GM12878 (cell line): ENCODE measurements around the gene SLC1A2. TPM values are rescaled to one million over a fixed set of nuclear protein-coding genes. Genes with fewer than 3 reads are reported as not detected.

Experiments used
- ATAC-seq: fragments of 200-7000 bp; cut with Tn5 transposase; 3 replicates; pipeline ENCODE4 v1.9.1; 2020; ENCODE audit warnings: mild to moderate bottlenecking, moderate library complexity
- BruUV-seq: library from RNA; stranded (reverse); fragments of 400-500 nt; replicated peaks from 2 replicates; lab custom pipeline; 2021; lab: Mats Ljungman, UMichigan
- CTCF ChIA-PET: fragments of 300-600 bp; sonication (Branson Sonifier 250); formaldehyde crosslinking; extraction: SDS; loops from one replicate; lab custom pipeline; 2021; ENCODE audit warnings: inconsistent platforms; lab: Yijun Ruan, JAX
- POLR2A ChIA-PET: fragments of 350-600 bp; formaldehyde crosslinking; extraction: SDS; loops from one replicate; lab custom pipeline; 2021; ENCODE audit warnings: inconsistent platforms; lab: Charles Lee
- RAD21 ChIA-PET: fragments of 300-600 bp; sonication (Branson Sonifier 250); formaldehyde crosslinking; loops from one replicate; lab custom pipeline; 2023; ENCODE audit warnings: antibody characterized with exemption; ENCODE audit not compliant: unreplicated experiment; lab: Charles Lee
- SMC1A ChIA-PET: fragments of 300-600 bp; sonication (Branson Sonifier 250); formaldehyde crosslinking; loops from one replicate; lab custom pipeline; 2023; ENCODE audit not compliant: unreplicated experiment, uncharacterized antibody; lab: Charles Lee
- DNase-seq: peaks from one replicate; pipeline ENCODE4 v3.0.0-alpha.2; 2011; ENCODE audit warnings: low read depth, low spot score
- FAIRE-seq: peaks from 3 replicates; lab custom pipeline; 2011; peaks lifted over from hg19 to GRCh38; lab: Jason Lieb, UNC
- H2AFZ ChIP-seq: 2 replicates; pipeline ENCODE4 v1.6.0; 2011; ENCODE audit warnings: low read depth, low read length, control low read depth; ENCODE audit not compliant: control insufficient read depth
- H3K27ac ChIP-seq: 2 replicates; pipeline ENCODE4 v1.5.1; 2011; ENCODE audit warnings: control low read depth; ENCODE audit not compliant: control insufficient read depth, insufficient read depth
- H3K27me3 ChIP-seq, 2 experiments: replicated peaks in 1 of 2; 2 replicates each; pipeline versions ENCODE4 v1.6.0 to v1.6.1; 2011; ENCODE audit warnings: low read length in 1 of 2; ENCODE audit not compliant: control insufficient read depth in 2 of 2, insufficient read depth in 2 of 2
- H3K36me3 ChIP-seq, 2 experiments: 2 replicates each; pipeline ENCODE4 v1.5.1; 2011; ENCODE audit warnings: low read length in 1 of 2; ENCODE audit not compliant: control insufficient read depth in 2 of 2, insufficient read depth in 2 of 2
- H3K4me1 ChIP-seq: 2 replicates; pipeline ENCODE4 v1.6.1; 2011; ENCODE audit warnings: mild to moderate bottlenecking, low read length, moderate library complexity, mixed read lengths; ENCODE audit not compliant: control insufficient read depth, insufficient read depth
- H3K4me2 ChIP-seq: 2 replicates; pipeline ENCODE4 v1.6.0; 2011; ENCODE audit warnings: control low read depth; ENCODE audit not compliant: control insufficient read depth, insufficient read depth
- H3K4me3 ChIP-seq: fragments of 200-600 bp; sonication (generic); 2 replicates; pipeline ENCODE4 v1.5.1; 2016
- H3K79me2 ChIP-seq: 2 replicates; pipeline ENCODE4 v1.6.0; 2011; ENCODE audit warnings: low read length; ENCODE audit not compliant: control insufficient read depth, insufficient read depth
- H3K9ac ChIP-seq: 2 replicates; pipeline ENCODE4 v1.8.0; 2011; ENCODE audit warnings: low read length, control low read depth, mixed read lengths; ENCODE audit not compliant: control insufficient read depth, insufficient read depth
- H3K9me3 ChIP-seq: replicated peaks from 3 replicates; pipeline ENCODE4 v1.5.1; 2011; ENCODE audit warnings: mild to moderate bottlenecking, low read length; ENCODE audit not compliant: control insufficient read depth, insufficient read depth
- H4K20me1 ChIP-seq: 2 replicates; pipeline ENCODE4 v1.6.0; 2011; ENCODE audit not compliant: control insufficient read depth, insufficient read depth
- BACH1 ChIP-seq: fragments of 450-650 bp; IDR thresholded peaks from 2 replicates; pipeline ENCODE4 v1.6.1; 2017; ENCODE audit warnings: mild to moderate bottlenecking, borderline replicate concordance
- BCL11A ChIP-seq: IDR thresholded peaks from 2 replicates; pipeline ENCODE4 v1.6.1; 2011; ENCODE audit warnings: low read depth, low read length
- CEBPB ChIP-seq, 2 experiments: fragments of 150-350 bp in 1 of 2; IDR thresholded peaks; 2 replicates each; pipeline ENCODE4 v1.6.1; 2012 to 2014; ENCODE audit warnings: low read depth in 2 of 2, low read length in 2 of 2, borderline replicate concordance in 1 of 2, inconsistent platforms in 1 of 2
- CTCF ChIP-seq, 3 experiments: IDR thresholded peaks in 2 of 3; conservative IDR thresholded peaks in 1 of 3; 2 replicates each; pipeline ENCODE4 v1.5.1; 2011; ENCODE audit warnings: low read depth in 3 of 3, low read length in 3 of 3, mild to moderate bottlenecking in 3 of 3, control low read depth in 2 of 3, moderate library complexity in 2 of 3, inconsistent platforms in 1 of 3, mixed read lengths in 1 of 3; ENCODE audit not compliant: control insufficient read depth in 2 of 3, insufficient read depth in 1 of 3; ENCODE audit errors: extremely low read depth in 1 of 3
- ELK1 ChIP-seq: IDR thresholded peaks from 2 replicates; pipeline ENCODE4 v1.6.1; 2012; ENCODE audit warnings: low read depth, low read length, improper control_type of control experiment
- FOXM1 ChIP-seq: IDR thresholded peaks from 2 replicates; pipeline ENCODE4 v1.6.1; 2012; ENCODE audit warnings: low read depth, mild to moderate bottlenecking, inconsistent platforms, low read length, moderate library complexity
- HCFC1 ChIP-seq: fragments of 150-350 bp; IDR thresholded peaks from 2 replicates; pipeline ENCODE4 v1.6.1; 2014; ENCODE audit warnings: low read length
- JUNB ChIP-seq: IDR thresholded peaks from 2 replicates; pipeline ENCODE4 v1.6.1; 2016; ENCODE audit warnings: antibody characterized with exemption, mild to moderate bottlenecking
- RBBP5 ChIP-seq: fragments of 200-600 bp; sonication (generic); conservative IDR thresholded peaks from 2 replicates; pipeline ENCODE4 v1.6.1; 2016
- ZNF207 ChIP-seq: fragments of 450-650 bp; IDR thresholded peaks from 2 replicates; pipeline ENCODE4 v1.6.1; 2014; ENCODE audit warnings: antibody characterized with exemption, mild to moderate bottlenecking, borderline replicate concordance
- ZNF592 ChIP-seq: fragments of 450-650 bp; IDR thresholded peaks from 2 replicates; pipeline ENCODE4 v1.6.1; 2017; ENCODE audit warnings: mild to moderate bottlenecking, moderate library complexity
- WGBS: methylation state at CpG from one replicate; pipeline ENCODE4 v1.1.6; 2016; ENCODE audit warnings: low lambda C conversion rate; ENCODE audit not compliant: insufficient replicate concordance, insufficient coverage; ENCODE audit errors: missing lambda C conversion rate; 5-methylcytosine and 5-hydroxymethylcytosine counted together
- in situ Hi-C: fragments of 300-500 bp; cut with MboI; formaldehyde crosslinking; loops from 9 replicates; pipeline ENCODE4 v1.14.3; 2018; ENCODE audit warnings: mixed read lengths
- intact Hi-C: fragments of 100-400 bp; cut with micrococcal nuclease; formaldehyde crosslinking; loops from one replicate; pipeline ENCODE4 v1.14.2; 2022; ENCODE audit not compliant: unreplicated experiment
- polyA plus RNA-seq, 11 experiments: library from polyadenylated mRNA; depleted of rRNA in 4 of 11; unstranded in 6 of 11; stranded (reverse) in 5 of 11; fragments of >200 nt; fragmentation: Nextera tagmentation in 4 of 11; fragmentation: Illumina TruSeq in 1 of 11; extraction: Ambion mirVana in 4 of 11; extraction: Trizol in 1 of 11; gene quantifications; 1 replicate in 1 of 11; 2 replicates in 10 of 11; pipeline versions ENCODE4 v1.2.1 to v1.2.3, GENCODE V29; 2011 to 2016; ENCODE audit warnings: inconsistent platforms in 2 of 11, missing spikeins in 2 of 11, low read depth in 1 of 11
- total RNA-seq, 4 experiments: library from RNA; depleted of rRNA in 3 of 4; stranded (reverse); fragments of >200 nt in 3 of 4; fragmentation: Illumina TruSeq in 1 of 4; extraction: Trizol in 1 of 4; gene quantifications; 2 replicates each; pipeline versions ENCODE4 v1.2.1 to v1.2.3, GENCODE V29; 2013 to 2021

The SLC1A2 gene
- total and polyA plus RNA-seq, 10 of the 15 experiments (the other 5 are each of a cell fraction or from before 2014, with no cell fraction given) = 0.01 to 0.84 (median 0.22) TPM; not detected in 1

GRCh38 chr11:35398881-35399280 is 20.5 kb downstream of the SLC1A2 start:
- DNase-seq = no peak
- Histone ChIP-seq H3K4me3 (no peak overlapping the region), H3K27ac (no peak overlapping the region), H3K9ac (no peak overlapping the region), H3K27me3 (0 out of 4 replicates have a peak, but pooled peaks cover 0 to 2% of the 10 kb centered on the region in 2 experiments), H3K9me3 (no peaks in the 10 kb centered on the region), H2AFZ (no peak overlapping the region), H4K20me1 (no peaks in the 10 kb centered on the region), H3K4me2 (no peak overlapping the region), H3K36me3 (no peaks in the 10 kb centered on the region), H3K4me1 (no peaks in the 10 kb centered on the region), H3K79me2 (no peaks in the 10 kb centered on the region)
- no peak for ATAC-seq
- no peak for FAIRE-seq
- SMC1A ChIA-PET = interaction anchor here (1.4 kb wide), 1 partner anchor 812 kb away, joined by 3 read pairs; no protein-coding TSS in a partner anchor
- intact Hi-C loops (no loop called here), in situ Hi-C loops (loop anchor here (10.0 kb wide), 1 partner anchor 884 kb away; the partner anchor contains the start of gene ELF5)
- CTCF ChIA-PET = interaction anchor here (0.8 to 1.4 kb wide), 3 partner anchors 9 to 472 kb away, joined by 3 to 4 read pairs (median 3); no protein-coding TSS in a partner anchor
- POLR2A ChIA-PET = no interaction called here
- RAD21 ChIA-PET = no interaction called here
- BruUV-seq = no TSS peak
- 11% methylated on average over 1 of the region's 1 CpG for WGBS
- TF ChIP-seq ZNF592 = no peak
- TF ChIP-seq BCL11A = no peak
- TF ChIP-seq BACH1 = no peak
- no peak for TF ChIP-seq CEBPB (IDR thresholded peaks at IDR 0.05; ENCODE audit: borderline replicate concordance in 1 of 2, low read depth in 2 of 2, low read length in 2 of 2)
- TF ChIP-seq HCFC1 = no peak
- no peak for TF ChIP-seq CTCF (IDR thresholded peaks at IDR 0.05 in 2 of 3, conservative IDR thresholded peaks at IDR 0.05 in 1 of 3; ENCODE audit: control insufficient read depth in 2 of 3, extremely low read depth in 1 of 3, insufficient read depth in 1 of 3, low read depth in 3 of 3, low read length in 3 of 3)
- no peak for TF ChIP-seq FOXM1
- TF ChIP-seq RBBP5 = no peak
- no peak for TF ChIP-seq ELK1
- no peak for TF ChIP-seq ZNF207
- TF ChIP-seq JUNB = no peak
